GM12891 (cell line): ENCODE results near the gene IMMP2L.

Source experiments
- DNase-seq: peaks from one replicate; pipeline ENCODE4 v3.0.0; 2011; ENCODE audit warnings: low spot score; ENCODE audit not compliant: insufficient read length
- FAIRE-seq: peaks from 2 replicates; lab custom pipeline; 2011; peaks lifted over from hg19 to GRCh38; lab: Jason Lieb, UNC
- PAX5 ChIP-seq: IDR thresholded peaks from 2 replicates; pipeline ENCODE4 v1.6.1; 2011; ENCODE audit warnings: low read length, moderate library complexity, mild to moderate bottlenecking; ENCODE audit not compliant: insufficient read depth, severe bottlenecking
- POLR2A ChIP-seq: IDR thresholded peaks from 2 replicates; pipeline ENCODE4 v1.6.1; 2011; ENCODE audit warnings: low read depth, low read length, control low read depth
- POLR2AphosphoS5 ChIP-seq: IDR thresholded peaks from 2 replicates; pipeline ENCODE4 v1.6.1; 2011; ENCODE audit warnings: low read depth, low read length, control low read depth
- POU2F2 ChIP-seq: IDR thresholded peaks from 2 replicates; pipeline ENCODE4 v1.6.1; 2011; ENCODE audit warnings: low read depth, mild to moderate bottlenecking, control low read depth, low read length, moderate library complexity
- SPI1 ChIP-seq: IDR thresholded peaks from 2 replicates; pipeline ENCODE4 v1.6.1; 2011; ENCODE audit warnings: low read depth, low read length, control low read depth
- TAF1 ChIP-seq: IDR thresholded peaks from 2 replicates; pipeline ENCODE4 v1.6.1; 2011; ENCODE audit warnings: low read depth, low read length, control low read depth

The IMMP2L gene

GRCh38 chr7:111168182-111168581 is 394.1 kb downstream of the IMMP2L start:
- FAIRE-seq: no peak
- no peak for DNase-seq
- TF ChIP-seq POLR2AphosphoS5: no peak
- TF ChIP-seq POU2F2: no peak

- FAIRE-seq: no peak
Observed at GRCh38 chr7:111164442-111164841, 397.9 kb downstream of the IMMP2L start.

GRCh38 chr7:111162692-111163091 is 399.6 kb downstream of the IMMP2L start:
- TF ChIP-seq POLR2AphosphoS5: no peak
- no peak for TF ChIP-seq PAX5
- no peak for TF ChIP-seq TAF1
- TF ChIP-seq POU2F2: no peak
- no peak for TF ChIP-seq SPI1
- TF ChIP-seq POLR2A: no peak
- FAIRE-seq: no peak
- no peak for DNase-seq

More at GRCh38 chr7:111164442-111164841, 397.9 kb downstream of the IMMP2L start:
- TF ChIP-seq POU2F2 (no peak), POLR2AphosphoS5 (no peak), SPI1 (no peak), PAX5 (no peak), TAF1 (no peak), POLR2A (no peak)
- DNase-seq: no peak

- TF ChIP-seq TAF1: no peak
- TF ChIP-seq POU2F2: no peak
- TF ChIP-seq POLR2A: no peak
- TF ChIP-seq POLR2AphosphoS5: no peak
- no peak for TF ChIP-seq PAX5
- no peak for TF ChIP-seq SPI1
- DNase-seq (no peak), FAIRE-seq (no peak)
Observed at GRCh38 chr7:111160297-111160696, 402.0 kb downstream of the IMMP2L start.

- FAIRE-seq (no peak), DNase-seq (no peak)
Observed at GRCh38 chr7:111159426-111159825, 402.9 kb downstream of the IMMP2L start.

GRCh38 chr7:111150709-111151108 is 411.6 kb downstream of the IMMP2L start:
- FAIRE-seq (no peak), DNase-seq (no peak)
- TF ChIP-seq SPI1 (no peak), TAF1 (no peak), POLR2A (no peak), POLR2AphosphoS5 (no peak), POU2F2 (no peak), PAX5 (no peak)

More at GRCh38 chr7:111159426-111159825, 402.9 kb downstream of the IMMP2L start:
- TF ChIP-seq TAF1: no peak
- TF ChIP-seq PAX5: no peak
- TF ChIP-seq POU2F2: no peak
- no peak for TF ChIP-seq SPI1
- no peak for TF ChIP-seq POLR2A
- TF ChIP-seq POLR2AphosphoS5: no peak

- TF ChIP-seq SPI1 (no peak), PAX5 (no peak), POLR2A (no peak), TAF1 (no peak)
- FAIRE-seq: no peak
- DNase-seq: no peak
Observed at GRCh38 chr7:111147708-111148533, 414.4 kb downstream of the IMMP2L start.

- no peak for DNase-seq
- FAIRE-seq: no peak
- no peak for TF ChIP-seq PAX5
- TF ChIP-seq TAF1: no peak
- TF ChIP-seq POLR2AphosphoS5: no peak
- TF ChIP-seq POU2F2: no peak
- TF ChIP-seq SPI1: no peak
- no peak for TF ChIP-seq POLR2A
Observed at GRCh38 chr7:111146136-111146535, 416.2 kb downstream of the IMMP2L start.

- FAIRE-seq (no peak), DNase-seq (no peak)
- TF ChIP-seq POLR2A (no peak), SPI1 (no peak), POLR2AphosphoS5 (no peak), PAX5 (no peak), POU2F2 (no peak), TAF1 (no peak)
Observed at GRCh38 chr7:111145472-111145871, 416.8 kb downstream of the IMMP2L start.

GRCh38 chr7:111140091-111140865 is 422.0 kb downstream of the IMMP2L start:
- FAIRE-seq (no peak), DNase-seq (no peak)
- TF ChIP-seq PAX5: no peak

- TF ChIP-seq PAX5 (no peak), TAF1 (no peak), POLR2A (no peak), POLR2AphosphoS5 (no peak), POU2F2 (no peak), SPI1 (no peak)
- FAIRE-seq: no peak
- no peak for DNase-seq
Observed at GRCh38 chr7:111138586-111138985, 423.7 kb downstream of the IMMP2L start.
